ENCODE results near the gene GRAMD1A.
"Not testable (repeated sequence)": the region's sequence is repeated elsewhere in the genome, so short reads cannot be mapped to it uniquely, and the experiment has no call there.

GRAMD1A gene

DNA sequence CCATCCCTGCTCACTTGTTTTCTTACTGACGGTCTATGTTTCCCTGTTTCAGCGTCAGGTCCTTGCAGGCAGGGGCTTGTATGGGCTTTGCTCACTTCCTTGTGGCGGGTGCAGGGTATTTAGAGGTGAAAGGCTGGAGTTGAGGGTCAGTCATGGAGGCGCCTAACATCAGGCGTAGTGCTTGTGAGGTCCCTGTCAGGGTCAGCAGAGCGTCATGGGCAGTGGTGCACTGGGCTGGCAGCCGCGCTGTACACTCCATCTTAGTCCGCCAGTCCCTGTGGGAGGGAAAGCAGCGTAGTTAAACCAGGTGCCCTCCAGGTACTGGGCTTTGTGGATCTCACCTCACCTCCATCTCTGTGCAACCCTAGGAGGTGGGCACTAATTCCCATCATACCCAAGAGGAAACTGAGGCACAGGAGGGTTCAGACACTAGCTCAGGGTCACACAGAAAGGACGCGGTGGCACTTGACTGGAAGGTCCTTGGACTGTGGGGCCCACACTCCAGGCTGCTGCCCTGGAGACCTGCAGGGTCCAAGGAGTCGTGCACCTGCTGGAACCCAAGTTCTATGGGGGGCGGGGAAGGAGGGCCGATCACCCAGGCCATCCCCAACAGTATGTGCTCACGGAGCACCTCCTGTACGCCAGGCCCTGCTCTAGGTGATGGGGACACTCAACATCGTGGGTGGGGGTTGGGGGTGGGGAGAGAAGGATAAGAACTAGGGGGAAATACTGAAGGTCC is 4.6 kb downstream of the GRAMD1A start:
- no peak for DNase-seq

DNA sequence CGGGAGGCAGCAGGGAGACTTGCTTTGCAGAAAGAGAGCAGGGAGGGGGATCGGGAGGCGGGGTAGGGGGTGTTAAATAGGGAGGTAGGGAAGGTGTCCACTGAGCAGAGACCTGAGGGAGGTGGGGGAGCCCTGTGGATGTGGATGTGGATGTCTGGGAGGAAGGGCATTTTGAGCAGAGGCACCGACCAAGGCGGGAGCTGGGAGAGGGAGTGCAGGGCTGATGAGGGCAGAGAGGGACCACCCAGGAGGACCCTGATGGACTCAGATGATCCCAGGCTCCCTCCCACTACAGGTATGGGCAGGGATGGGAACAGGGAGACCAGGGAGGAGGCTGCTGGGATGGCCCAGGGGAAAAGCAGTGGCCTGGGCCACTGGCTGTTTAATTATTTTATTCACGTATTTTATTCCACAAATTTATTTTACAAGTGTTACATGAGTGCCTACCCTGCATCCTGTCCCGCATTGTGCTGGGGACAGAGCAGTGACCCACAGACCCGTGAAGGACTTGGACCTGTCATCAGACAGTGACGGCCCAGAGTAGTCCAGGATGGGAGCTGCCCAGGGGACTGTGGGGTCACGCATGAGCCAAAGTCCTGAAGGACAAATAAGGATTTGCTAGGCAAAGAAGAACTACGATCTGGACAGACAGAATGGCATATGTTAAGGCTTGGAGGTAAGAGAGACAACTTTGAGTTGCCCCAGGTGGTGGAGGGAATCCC is 5.3 kb downstream of the GRAMD1A start:
- DNase-seq: no peak

DNA sequence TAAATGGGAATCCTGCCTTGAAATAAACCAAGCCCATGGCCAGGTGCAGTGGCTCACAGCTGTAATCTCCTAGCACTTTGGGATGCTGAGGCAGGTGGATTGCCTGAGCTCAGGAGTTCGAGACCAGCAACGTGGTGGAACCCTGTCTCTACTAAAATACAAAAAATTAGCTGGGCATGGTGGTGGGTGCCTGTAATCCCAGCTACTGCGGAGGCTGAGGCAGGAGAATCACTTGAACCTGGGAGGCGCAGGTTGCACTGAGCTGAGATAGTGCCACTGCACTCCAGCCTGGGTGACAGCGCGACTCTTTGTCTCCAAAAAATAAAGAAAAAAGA is 5.9 kb downstream of the GRAMD1A start:
- not testable (repeated sequence) for DNase-seq

DNA sequence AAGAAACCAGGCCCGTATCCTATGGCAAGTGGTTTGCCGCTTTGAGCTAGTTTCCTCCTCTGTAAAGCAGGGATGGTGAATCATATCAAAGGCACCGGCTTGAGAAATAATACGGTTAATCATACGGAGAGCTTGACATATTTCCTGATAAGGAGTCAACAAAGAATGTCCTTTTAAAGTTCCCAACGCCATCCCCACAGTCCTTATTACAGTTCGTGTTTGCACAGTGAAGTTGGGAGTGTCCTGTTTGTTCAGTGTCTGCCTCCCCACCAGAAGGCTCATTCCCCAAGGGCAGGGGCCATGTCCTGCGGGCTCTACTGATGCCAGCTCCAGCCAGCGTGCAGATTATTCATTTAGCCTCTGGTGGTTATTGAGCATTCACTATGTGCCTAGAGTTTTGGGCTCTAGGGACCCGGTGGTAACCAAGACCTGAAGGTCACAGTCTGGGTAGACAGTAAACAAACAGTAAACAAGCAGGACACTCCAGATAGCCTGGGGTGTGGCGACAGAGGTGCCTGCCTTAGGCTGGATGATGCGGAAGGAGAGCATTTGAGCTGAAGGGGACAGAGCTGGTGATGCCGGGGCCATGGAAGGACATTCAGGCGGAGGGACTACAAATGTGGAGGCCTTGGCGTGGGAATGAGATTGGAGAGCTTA is 6.3 kb downstream of the GRAMD1A start:
- no peak for DNase-seq

DNA sequence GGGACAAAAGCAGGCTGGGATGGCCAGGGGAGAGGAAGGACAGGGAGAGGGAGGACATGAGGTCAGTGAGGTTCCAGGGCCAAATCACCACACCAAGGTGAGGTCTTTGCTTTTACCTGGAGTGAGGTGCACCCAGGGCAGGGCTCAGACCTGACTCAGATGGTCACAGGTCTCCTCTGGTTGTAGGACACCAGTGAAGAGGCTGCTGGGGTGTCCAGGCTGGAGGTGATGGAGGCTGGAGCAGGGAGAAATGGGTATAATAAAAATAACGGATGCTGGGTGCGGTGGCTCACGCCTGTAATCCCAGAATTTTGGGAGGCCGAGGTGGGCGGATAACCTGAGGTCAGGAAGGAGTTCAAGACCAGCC is 6.9 kb downstream of the GRAMD1A start:
- no peak for DNase-seq

DNA sequence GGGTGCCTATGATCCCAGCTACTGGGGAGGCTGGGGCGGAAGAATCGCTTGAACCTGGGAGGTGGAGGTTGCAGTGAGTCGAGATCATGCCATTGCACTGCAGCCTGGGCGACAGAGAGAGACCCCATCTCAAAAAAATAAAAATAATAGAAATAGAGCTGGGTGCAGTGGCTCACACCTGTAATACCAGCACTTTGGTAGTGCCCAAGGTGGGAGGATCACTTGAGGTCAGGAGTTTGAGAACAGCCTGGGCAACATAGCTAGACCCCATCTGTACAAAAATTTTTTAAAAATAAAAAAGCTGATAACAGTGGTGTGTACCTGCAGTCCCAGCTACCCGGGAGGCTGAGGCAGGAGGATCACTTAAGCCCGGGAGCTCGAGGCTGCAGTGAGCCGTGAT is 7.3 kb downstream of the GRAMD1A start:
- DNase-seq: not testable (repeated sequence)

DNA sequence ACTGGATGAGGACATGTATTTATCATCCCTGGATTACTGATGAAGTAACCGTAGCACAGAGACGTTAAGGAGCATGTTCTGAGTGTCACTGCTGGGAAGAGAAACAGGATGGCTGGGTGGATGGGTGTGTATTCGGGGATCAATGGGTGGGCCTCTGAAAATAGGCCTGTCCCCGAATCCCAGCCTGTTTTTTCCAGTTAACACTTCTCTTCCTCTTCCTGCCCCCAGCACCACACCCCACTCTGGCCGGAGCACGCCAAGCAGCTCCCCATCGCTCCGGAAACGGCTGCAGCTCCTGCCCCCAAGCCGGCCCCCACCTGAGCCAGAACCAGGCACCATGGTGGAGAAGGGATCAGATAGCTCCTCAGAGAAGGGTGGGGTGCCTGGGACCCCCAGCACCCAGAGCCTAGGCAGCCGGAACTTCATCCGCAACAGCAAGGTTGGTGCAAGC is 8.8 kb downstream of the GRAMD1A start:
- DNase-seq: no peak

DNA sequence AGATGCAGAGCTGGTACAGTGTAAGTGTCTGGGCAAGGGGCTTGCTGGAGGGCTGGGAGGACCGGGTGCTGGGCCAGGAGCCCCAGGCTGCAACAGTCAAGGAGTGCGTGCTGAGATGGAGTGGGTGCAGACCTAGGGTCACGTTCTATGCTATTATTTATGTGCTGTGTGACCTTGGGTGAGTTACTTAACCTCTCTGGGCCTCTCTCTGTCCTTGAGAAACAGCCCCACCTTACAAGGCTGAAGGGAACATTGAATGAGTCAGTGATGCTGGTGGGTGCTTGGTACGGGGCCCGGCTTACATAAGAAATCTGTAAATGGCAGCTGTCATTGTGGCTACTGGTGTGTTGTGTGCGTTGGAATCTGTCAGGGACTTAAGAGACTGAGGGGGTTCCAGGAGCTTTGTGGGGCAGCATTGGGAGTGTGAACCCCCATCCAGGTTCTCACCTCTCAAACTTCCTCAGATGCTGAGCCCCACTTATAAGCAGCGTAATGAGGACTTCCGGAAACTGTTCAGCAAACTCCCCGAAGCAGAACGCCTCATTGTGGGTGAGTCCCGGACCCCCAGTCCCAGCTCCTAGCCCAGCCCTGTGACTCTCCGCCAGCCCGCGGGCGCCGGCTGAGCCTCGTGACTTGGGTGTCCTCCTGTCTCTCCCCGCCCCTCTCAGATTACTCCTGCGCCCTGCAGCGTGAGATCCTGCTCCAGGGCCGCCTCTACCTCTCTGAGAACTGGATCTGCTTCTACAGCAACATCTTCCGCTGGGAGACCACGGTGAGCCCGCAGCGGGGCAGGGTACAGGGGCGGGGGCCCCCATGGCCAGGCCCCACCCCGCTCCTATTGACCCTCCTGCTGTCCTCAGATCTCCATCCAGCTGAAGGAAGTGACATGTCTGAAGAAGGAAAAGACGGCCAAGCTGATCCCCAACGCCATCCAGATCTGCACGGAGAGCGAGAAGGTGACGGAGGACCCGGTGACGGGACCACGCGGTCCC is 9.6 kb downstream of the GRAMD1A start:
- DNase-seq: no peak

DNA sequence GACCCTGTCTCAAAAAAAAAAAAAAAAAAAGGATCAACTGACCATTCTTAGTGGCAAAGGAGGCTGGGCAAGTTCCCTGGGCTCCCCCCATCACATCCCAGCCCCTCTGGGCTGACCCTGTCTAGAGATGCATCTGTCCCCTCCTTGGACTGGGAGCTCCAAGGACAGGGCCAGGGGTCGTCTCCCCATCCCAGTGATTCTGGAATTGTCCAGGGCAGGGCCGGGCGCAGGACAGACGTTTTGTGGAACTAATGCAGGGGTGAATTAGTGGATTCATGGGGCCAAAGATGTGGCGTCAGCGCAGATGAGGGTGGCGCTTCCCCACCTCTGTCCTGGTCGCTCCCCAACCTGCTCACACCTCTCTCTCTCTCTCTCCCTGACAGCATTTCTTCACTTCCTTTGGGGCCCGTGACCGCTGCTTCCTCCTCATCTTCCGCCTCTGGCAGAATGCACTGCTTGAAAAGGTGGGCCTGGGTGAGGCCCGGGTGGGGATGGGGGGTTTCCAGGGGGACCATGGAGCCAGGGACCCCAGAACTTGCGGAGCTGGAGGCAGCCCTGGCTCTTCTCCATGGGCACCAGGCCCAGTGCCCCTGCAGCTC is 11.1 kb downstream of the GRAMD1A start:
- DNase-seq: no peak

DNA sequence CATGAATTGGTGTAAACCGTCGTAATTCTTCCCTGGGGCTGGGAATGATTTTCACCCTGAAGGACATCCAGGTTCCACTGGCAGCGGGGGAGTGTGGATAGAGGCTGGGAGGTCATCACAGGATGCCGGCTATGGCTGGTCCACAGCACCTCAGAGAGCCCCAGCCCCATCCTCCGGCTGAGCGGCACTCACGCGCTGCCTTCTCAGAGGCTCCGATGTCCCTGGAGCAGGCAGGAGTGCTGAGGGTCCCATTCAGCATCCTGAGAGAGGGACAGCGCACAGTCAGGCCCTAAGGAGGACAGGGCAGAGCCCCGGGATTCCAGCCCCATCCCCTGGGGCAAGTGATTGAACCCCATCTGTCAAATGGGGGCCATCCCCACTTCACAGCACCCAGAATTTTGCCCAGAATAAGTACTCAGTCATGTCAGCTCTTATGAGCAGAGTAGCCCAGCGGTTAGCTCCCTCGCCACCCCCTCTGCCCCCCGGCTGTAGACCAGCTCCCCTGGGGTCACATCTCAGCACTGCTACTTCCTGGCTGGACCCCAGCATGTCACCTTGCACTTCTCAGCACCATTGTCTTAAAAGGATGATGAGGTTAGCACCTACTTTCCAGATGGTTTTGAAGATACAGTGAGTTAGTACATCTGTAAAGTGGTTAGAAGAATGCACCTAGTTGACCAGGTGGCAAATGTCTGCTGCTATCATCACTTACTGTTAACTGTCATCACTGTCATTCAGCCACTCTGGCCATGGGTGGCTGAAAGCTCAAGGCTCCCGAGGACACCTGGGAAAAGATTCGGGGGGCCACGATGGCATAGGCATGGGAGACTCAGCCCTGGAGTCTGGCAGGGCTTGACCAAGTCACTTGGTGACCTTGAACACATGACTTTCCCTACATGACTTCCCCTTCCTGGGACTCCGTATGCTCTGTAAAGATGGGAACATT is 11.9 kb downstream of the GRAMD1A start:
- DNase-seq: no peak

DNA sequence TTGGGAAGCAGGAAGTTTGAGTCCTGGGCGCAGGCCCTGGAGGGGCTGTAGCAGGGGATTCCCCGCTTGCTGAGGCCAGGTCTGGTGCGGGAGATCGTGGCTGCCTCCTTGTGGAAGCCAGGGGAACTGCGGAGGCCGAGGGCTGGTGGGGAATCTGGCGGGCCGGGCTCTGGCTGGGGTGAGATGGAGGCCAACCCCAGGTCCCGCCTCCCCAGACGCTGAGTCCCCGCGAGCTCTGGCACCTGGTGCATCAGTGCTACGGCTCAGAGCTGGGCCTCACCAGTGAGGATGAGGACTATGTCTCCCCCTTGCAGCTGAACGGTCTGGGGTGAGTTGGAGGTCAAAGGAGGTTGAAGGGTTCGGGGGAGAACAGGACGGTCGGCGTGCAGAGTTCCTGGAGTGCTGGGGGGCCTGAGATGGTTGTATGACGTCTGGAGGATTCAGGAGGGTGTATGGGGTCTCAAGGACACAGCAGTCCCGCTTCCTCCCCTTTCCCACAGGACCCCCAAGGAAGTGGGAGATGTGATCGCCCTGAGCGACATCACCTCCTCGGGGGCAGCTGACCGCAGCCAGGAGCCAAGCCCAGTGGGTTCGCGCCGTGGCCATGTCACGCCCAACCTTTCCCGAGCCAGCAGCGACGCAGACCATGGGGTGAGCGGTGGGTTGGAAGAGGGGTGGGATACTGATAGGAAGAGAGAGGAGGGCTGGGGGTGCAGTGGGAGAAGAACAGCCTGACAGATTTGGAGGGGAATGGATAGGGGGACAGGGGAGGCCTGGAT is 13.1 kb downstream of the GRAMD1A start:
- DNase-seq: peak; percentile 68

DNA sequence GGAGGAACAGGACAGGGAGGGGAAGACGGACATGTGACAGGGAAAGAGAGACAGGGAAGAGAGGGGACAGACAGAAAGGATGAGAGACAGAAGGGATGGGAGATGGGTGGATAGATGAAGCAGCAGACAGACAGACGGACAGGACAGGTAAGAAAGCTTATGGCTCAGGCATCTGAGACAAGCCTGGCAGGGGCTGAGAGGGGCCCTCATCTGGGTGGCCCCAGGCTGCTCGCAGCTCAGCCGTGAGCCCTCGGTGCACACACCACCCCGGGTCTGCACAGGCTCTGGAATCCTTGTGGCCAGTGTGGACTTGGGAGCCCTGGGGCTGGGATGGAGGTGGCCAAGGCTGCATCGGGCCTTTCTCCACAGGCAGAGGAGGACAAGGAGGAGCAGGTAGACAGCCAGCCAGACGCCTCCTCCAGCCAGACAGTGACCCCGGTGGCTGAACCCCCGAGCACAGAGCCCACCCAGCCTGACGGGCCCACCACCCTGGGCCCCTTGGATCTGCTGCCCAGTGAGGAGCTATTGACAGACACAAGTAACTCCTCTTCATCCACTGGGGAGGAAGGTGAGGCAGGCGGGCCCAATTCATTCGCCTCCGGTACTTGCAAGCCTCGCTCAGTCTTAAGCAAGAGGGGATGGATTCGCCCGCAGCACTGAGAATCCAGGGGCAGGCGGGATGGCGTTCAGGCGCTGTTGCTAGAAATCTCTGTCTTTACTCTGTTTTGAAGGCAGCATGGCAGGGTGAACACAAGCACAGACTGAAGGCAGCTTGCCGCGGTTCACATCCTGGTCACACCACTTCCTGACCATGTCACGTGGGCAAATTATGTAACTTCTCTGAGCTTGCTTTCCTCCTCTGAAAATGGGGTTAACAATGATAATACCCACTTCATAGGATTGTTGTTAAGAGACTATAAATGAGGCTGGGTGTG is 14.0 kb downstream of the GRAMD1A start:
- DNase-seq: peak; percentile 45

DNA sequence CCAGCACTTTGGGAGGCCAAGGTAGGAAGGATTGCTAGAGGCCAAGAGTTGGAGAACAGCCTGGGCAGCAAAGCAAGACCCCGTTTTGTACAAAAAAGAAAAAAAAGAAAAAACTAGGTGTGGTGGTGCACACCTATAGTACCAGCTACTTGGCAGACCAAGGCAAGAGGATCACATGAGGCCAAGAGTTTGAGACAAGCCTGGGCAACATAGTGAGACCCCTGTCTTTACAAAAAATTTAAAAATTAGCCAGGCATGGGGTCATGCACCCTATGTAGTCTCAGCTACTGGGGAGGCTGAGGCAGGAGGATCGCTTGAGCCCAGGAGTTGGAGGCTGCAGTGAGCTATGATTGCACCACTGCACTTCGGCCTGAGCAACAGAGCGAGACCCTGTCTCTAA is 14.7 kb downstream of the GRAMD1A start:
- not testable (repeated sequence) for DNase-seq

DNA sequence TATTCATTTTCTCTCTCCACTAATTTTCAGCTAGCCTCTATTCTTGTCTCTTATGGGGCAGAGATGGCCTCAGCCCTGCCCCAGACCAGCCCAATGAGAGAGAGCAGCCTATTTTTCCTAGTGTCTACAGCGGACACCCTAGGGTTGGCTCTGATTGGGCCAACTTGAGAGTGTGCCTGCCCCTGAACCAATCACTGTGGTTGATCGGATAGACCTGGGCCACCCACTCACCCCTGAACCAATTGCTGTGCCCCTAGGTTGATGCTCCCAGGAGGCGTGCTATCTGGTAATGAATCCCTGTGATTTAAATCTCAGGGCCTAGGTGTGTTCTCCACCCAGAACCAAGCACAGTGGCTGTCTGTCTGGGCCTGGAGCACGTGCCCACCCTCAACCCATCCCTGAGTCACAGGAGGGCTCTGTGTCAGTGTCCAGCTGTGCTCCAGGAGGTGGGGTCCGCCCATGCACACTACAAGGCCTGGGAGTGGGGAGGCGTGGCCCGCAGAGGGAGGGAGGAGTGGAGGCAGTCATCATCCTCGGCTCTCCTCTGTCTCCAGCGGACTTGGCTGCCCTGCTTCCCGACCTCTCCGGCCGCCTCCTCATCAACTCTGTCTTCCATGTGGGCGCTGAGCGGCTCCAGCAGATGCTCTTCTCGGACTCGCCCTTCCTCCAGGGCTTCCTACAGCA is 15.3 kb downstream of the GRAMD1A start:
- DNase-seq: no peak

DNA sequence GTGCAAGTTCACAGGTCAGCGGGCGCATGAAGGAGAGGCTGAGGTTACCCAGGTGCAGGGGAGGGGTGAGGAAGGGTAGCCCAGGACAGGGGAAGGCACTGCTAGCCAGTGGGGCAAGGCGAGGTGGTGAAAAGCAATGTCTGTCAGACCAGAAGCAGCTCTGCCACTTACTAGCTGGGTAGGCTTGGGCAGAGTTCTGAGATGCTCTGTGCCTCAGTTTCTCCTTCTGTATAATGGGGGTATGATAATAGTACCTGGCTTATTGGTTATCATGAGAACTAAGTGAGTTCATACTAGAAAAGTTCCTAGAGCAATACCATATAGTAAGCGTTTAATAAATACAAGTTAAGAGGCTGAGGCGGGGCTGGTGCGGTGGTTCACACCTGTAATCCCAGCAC is 15.8 kb downstream of the GRAMD1A start:
- DNase-seq: no peak

DNA sequence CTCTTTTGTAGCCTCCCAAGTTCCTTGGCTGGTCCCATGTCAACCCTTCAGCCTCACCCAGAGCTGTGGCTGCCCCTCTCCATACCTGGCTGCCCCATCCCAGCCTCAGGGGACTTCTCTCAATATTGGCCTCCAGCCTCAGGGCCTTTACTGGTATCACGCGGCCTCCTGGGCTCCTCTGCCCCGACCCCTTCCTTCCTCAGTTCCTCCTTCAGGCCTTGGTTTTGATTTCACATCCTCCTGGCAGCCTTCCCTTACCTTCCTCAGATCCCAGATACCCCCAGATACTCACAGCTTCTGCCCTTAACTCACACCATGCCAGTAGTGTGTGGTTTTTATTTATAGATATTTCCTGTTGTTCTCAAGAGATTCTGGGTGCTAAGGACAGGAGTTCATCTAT is 17.4 kb downstream of the GRAMD1A start:
- no peak for DNase-seq

DNA sequence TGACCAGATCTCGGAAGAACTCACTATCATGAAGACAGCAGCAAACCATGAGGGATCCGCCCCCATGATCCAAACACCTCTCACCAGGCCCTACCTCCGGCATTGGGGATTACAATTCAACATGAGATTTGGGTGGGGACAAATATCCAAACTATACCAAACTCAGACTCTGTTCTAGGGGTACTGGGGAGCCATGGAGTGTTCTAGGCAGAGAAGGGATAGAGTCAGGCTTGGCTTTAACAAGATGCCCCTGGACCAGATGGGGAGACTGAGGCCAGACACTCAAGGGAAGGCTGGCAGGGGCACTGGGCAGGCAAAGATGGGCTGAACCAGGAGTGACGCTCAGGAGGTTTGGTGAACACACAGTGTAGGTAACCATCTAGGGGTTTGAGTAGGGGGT is 18.3 kb downstream of the GRAMD1A start:
- no peak for DNase-seq

DNA sequence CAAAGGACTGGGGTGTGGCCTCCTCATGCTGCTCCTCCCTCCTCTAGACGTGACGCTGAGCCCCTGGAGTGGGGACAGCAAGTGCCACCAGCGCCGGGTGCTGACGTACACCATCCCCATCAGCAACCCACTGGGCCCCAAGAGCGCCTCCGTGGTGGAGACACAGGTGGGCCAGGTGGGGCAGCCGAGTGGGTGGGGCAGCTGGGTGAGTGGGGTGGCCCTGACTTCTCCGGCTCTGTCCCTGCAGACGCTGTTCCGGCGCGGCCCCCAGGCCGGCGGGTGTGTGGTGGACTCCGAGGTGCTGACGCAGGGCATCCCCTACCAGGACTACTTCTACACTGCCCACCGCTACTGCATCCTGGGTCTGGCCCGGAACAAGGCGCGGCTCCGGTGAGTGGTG is 19.0 kb downstream of the GRAMD1A start:
- DNase-seq: no peak

DNA sequence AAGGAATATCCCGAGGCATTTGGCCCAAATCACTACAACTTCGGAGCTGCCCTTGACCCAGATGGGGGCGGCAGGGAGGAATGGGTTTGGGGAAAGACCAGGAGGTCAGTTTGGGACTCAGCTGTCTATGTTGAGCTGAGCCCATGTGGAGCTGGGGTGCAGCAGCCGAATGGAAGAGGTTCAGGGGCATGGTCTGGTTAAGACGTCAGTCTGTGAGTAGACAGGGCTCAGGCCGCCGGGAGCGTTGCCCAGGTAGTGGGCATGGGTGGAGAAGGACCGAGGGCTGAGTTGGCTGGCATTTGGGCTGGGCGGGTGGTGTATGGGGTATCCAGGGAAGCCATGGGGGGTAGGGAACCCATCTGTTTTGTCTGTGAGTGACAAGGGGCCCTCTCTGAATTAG is 20.9 kb downstream of the GRAMD1A start:
- no peak for DNase-seq

Data from activated CD4-positive, alpha-beta T cell treated with anti-CD3 and anti-CD28 coated beads for 1 hour (primary cell).